ENCODE measurements around the gene PRR5L.
A peak's percentile ranks its signal among the peaks of the same experiment; 100 is the strongest.
"Not testable (repeated sequence)": the region's sequence is repeated elsewhere in the genome, so short reads cannot be mapped to it uniquely, and the experiment has no call there.

Gene PRR5L

DNA sequence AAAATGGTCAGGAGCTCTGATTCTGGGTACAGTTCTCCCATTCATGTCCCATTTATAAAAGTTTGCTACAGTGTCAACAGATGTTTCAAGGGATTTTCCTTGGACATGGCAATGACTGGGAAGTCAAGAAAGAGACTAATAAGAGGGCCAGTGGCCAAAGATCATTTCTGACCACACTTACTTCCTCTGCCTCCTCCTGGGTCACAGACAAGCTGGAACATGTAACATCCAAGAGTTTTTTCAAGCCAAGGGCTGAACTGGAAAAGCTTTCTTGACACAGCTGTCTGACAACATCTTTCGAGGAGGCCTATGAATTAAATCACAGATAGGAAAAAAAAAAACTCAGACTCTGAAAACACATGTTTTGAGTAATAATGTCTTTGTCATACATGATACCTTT, 15.6 kb upstream of the PRR5L start:
- DNase-seq (ENCODE audit: low spot score): no peak
- FAIRE-seq: no peak

DNA sequence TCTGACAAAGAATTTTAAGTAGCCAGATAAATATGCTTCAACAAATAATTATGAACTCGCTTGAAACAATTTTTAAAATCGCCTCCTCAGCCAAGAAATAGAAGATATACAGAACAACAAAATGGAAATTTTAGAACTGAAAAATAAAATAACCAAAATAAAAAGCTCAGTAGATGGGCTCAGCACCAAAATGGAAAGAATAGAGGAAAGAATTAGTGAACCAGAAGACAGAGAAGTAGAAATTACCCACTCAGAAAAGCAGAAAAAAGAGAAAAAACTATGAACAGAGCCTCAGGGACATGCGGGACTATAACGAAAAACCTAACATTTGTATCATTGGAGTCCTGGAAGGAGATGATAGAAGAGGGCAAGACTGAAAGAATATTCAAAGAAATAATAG, 14.2 kb upstream of the PRR5L start:
- FAIRE-seq: no peak
- no peak for DNase-seq (ENCODE audit: low spot score)

- DNase-seq (ENCODE audit: low spot score) (no peak), FAIRE-seq (no peak)
These were observed 13.2 kb upstream of the PRR5L start for GRCh38 chr11:36282926-36283325.

GRCh38 chr11:36288442-36289225, 7.5 kb upstream of the PRR5L start:
- FAIRE-seq: no peak
- no peak for DNase-seq (ENCODE audit: low spot score)

- peak; percentile 61 for FAIRE-seq
- DNase-seq (ENCODE audit: low spot score): peak; percentile 97
These were observed 6.7 kb upstream of the PRR5L start, which contains the start of gene COMMD9 for GRCh38 chr11:36289226-36289852. TSS of gene COMMD9 (minus strand) at chr11:36289424. CDS start at chr11:36289412, 12 bp downstream.

DNA sequence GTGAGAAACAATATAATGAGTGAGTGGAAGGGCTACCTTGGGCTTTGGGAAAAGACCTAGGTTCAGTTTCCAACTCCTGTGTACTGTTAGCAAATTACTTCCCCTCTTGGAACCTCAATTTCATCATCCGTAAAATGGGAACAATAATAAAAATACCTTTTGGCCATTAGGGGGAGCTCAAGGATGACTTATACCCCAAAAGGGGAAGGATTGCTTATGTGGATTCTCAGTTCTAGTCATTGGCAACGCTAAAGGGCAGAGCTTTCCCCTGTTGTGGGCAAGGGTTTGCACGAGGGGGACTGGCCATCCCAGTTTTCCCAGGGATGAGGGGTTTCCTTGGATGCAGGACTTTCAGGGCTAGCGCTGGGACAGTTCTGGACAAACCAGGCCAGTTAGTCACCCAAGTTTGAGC, 3.8 kb upstream of the PRR5L start:
- FAIRE-seq: no peak
- DNase-seq (ENCODE audit: low spot score): peak; percentile 61

DNA sequence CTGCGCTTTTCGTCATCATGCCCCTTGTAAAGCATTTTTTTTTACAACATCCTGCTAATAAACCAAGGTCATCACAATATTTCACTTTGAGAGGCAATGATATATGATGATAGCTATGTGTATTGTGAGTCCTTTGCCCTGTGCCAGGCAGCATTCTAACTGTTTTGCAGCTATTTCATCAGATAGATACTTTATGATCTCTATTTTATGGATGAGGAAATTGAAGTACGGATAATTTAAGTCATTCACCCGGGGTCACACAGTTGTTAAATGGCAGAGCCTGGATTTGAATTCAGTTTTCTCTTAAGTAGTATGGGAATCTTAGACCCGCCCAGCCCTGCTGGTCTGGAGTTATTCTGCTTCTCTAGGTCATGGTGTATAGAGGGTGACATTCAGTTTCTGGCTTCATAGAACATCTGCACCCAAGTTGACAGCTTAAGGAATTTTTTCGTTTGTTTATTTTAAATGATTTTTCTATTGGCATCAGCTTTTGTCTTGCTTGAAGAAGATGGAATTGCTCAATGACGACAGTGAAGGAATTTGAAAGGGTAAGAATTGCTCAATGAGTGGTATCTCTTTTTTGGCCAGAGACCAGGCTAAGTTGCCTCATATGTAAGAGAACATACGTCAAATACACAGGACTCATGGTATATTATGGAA, 926 bp downstream of the PRR5L start:
- no peak for DNase-seq (ENCODE audit: low spot score)
- FAIRE-seq: no peak

- DNase-seq (ENCODE audit: low spot score) (no peak), FAIRE-seq (no peak)
These were observed 4.6 kb downstream of the PRR5L start for GRCh38 chr11:36300650-36301049.

DNA sequence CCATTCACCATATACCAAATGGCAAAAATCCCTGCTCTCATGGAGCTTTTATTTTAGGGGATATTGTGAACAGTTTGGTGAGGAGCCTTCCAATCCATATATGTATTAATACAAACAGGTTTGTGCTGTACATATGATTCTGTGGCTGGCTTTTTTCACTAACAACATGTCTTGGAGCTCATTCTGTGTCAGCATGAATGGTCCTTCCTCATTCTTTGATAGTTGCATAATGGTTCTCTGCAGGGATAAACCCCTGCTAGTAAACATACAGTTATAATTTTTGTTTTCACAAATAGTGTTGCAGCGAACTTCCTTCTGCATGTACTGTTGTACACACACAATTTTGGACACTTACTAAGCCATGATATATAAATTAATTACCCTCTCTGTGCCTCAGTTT, 8.3 kb downstream of the PRR5L start:
- FAIRE-seq: no peak
- DNase-seq (ENCODE audit: low spot score): no peak

GRCh38 chr11:36305047-36305446, 9.0 kb downstream of the PRR5L start:
- DNase-seq (ENCODE audit: low spot score) (no peak), FAIRE-seq (no peak)

DNA sequence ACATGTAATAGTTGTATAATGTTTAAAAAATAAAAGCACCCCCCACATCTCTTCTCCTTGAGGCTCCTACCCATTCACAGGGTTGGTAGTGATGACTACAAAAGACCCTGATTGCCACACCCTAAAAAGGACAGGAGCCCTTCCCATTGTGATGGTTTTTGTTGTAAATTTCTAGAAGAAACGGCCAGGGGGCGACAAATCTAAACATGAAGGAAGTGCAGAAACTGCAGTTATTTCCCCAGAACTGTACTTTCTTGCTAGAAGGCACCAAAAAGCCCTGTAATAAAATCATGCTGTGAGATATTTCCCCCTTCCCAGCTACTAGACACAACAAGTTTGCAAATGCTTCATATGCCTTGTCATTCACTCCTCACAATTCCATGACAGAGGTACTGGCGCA, 10.8 kb downstream of the PRR5L start:
- FAIRE-seq (no peak), DNase-seq (ENCODE audit: low spot score) (no peak)

GRCh38 chr11:36308577-36308976, 12.5 kb downstream of the PRR5L start:
- DNase-seq (ENCODE audit: low spot score) (no peak), FAIRE-seq (no peak)

DNA sequence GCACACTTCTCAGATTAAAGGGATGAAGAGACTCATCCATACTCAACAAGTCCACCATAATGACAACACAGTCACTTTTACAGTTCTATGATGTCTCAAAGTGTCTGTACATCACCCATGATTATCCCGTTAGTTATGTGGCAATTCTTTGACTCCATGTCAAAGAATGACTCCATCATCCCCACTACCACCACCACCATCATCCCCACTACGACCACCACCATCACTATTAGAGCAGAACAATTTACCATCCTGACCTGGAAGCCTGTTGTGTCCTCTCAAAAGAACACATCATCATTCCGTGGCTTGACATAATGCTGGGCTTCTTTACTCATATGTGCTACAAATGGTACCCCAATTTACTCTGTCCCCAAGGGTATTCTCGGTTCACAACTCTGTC, 13.7 kb downstream of the PRR5L start:
- FAIRE-seq: peak; percentile 100

GRCh38 chr11:36311926-36312595, 16.0 kb downstream of the PRR5L start:
- DNase-seq (ENCODE audit: low spot score) (peak; percentile 29), FAIRE-seq (no peak)

More for the DNA sequence above, 13.7 kb downstream of the PRR5L start:
- no peak for DNase-seq (ENCODE audit: low spot score)

DNA sequence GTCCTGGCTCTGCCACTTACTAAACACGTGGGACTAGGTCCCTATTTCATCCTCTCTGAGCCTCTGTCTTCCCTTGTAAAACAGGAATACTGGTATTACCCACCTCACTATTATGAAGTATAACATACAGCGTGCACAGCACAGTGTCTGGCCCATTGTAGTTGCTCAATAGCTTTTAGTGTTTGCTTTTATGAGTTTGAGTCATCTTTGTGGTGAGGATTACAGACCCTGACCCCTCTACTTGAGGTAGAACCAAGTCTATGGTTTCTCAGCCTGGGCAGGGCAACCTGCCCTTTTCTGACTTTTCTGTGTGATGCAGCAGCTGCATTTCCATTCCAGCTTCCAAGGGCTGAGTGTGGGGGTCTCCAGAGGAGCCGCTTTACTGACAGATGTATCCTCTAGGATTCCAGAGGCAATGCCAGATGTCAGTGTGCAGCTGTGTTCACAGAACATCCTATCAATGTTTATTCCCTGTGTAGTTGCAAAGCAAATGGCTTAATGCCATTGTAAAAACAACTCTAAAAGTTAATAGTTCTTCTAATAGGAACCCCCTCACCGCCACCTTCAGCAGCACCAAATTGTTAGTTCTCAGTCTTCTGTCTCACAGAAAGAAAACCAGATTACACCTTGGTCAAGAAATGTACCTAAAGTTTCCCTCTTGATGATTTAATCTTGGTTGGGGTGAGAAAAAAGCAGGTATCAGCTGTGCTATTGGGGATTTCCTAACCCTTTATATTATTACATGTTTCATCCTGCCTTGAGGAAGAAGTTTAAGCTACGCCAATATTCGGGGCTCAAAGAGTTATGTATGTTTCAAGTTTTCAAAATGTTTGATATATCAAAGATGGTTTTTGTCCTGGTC, 16.8 kb downstream of the PRR5L start:
- FAIRE-seq: no peak
- peak; percentile 72 for DNase-seq (ENCODE audit: low spot score)

DNA sequence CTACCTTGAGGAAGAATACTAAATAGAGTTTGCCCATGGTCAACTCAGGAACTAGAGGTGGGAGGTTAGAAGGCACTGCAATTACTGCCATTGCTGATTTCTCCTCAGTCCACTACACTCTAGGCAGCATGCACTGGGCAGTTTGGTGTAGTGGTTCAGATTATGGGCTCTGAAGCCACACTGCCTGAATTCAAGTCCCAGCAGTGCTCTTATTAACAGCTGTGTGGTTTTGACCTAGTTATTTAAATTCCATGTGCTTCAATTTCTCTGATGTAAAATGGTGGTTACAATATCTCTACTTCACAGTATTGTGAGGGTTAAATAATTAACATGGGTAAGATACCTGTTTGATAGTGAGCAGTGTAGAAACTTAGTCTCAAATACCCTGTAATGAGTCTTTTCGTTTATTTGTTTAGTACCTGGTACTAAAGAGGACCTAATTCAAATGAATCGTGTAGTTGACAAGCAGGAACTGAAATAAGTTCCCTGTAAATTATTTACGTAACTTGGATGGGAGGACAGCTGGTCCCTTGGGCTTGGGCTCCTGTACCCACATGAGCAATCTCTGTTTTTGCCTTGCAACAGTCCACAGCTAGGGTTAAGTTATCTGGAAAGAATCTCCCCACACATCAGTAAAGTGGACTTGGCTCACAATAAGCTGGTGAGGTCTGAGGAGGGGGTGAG, 17.8 kb downstream of the PRR5L start:
- DNase-seq (ENCODE audit: low spot score) (no peak), FAIRE-seq (no peak)

GRCh38 chr11:36314434-36314767, 18.3 kb downstream of the PRR5L start:
- DNase-seq (ENCODE audit: low spot score): no peak
- no peak for FAIRE-seq

GRCh38 chr11:36316049-36316448, 20.0 kb downstream of the PRR5L start:
- no peak for FAIRE-seq
- DNase-seq (ENCODE audit: low spot score): no peak

DNA sequence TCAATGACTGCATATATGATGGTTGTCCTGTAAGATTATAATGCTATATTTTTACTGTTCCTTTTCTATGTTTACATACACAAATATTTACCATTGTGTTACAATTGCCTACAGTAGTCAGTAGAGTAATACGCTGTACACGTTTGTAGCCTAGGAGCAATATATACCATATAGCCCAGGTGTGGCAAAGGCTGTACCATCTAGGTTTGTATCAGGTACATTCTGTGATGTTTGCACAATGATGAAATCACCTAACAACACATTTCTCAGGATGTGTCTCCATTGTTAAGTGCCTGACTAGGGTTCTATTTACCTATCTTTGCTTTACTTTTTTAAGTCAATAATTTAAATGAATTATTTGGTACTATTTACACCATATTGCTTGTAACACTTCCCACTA, 21.9 kb downstream of the PRR5L start:
- DNase-seq (ENCODE audit: low spot score) (no peak), FAIRE-seq (peak; percentile 48)

- DNase-seq (ENCODE audit: low spot score); FAIRE-seq: not testable (repeated sequence)
These were observed 28.9 kb downstream of the PRR5L start for GRCh38 chr11:36324956-36325355.
